ENCODE data around the gene HDAC2.
"Not testable (repeated sequence)": the region's sequence is repeated elsewhere in the genome, so short reads cannot be mapped to it uniquely, and the experiment has no call there.

The HDAC2 gene
- 43.0 to 69.6 (median 56.4) reads per million in 4 experiments for total RNA-seq

- peak; percentile 76 for DNase-seq
Observed at GRCh38 chr6:113970805-113971676, at the start of gene HDAC2. HDAC2 (minus strand) TSS chr6:113971148; CDS start chr6:113970908, 240 bp downstream.

DNA sequence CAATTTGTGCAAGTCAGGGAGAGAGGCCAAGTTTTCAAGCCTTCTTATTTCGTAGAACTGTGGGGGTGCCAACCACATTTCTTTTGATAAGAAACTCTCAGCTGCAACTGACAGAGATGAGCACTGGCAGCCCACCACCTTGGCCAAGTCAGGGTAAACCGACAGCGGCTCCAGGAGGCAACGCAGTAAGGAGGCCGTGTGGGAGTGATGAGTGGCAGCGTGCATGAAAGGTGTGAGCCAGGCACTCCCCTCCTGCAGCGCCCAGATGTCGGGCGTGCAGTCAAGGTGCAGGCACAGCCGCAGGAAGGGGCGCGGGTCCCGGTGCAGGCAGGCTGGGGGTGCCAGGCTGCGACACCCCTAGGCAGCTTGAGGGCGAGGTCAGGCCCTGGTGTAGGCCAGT lies 49.2 kb upstream of the HDAC2 start:
- no peak for DNase-seq

- not testable (repeated sequence) for DNase-seq
Observed at GRCh38 chr6:114017146-114017545, 46.2 kb upstream of the HDAC2 start.

- not testable (repeated sequence) for DNase-seq
Observed at GRCh38 chr6:114014106-114014505, 43.2 kb upstream of the HDAC2 start.

DNA sequence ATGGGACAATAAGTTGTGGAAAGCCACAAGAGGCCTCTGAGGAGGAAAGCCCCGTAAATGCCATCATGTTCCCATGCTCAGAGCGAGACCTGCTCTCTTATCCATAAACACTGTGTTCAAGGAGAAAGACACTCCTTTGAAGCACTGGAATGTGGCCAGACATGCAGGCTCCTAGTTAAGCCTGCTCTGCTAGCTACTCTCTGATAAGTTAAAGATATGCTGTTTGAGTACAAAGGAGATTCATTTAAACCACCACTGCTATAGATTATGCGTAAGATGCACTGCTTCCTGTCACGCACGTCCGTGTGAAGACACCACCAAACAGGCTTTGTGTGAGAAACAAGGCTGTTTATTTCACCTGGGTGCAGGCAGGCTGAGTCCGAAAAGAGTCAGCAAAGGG lies 40.5 kb upstream of the HDAC2 start:
- not testable (repeated sequence) for DNase-seq

- no peak for DNase-seq
Observed at GRCh38 chr6:114010540-114010939, 39.6 kb upstream of the HDAC2 start.

DNA sequence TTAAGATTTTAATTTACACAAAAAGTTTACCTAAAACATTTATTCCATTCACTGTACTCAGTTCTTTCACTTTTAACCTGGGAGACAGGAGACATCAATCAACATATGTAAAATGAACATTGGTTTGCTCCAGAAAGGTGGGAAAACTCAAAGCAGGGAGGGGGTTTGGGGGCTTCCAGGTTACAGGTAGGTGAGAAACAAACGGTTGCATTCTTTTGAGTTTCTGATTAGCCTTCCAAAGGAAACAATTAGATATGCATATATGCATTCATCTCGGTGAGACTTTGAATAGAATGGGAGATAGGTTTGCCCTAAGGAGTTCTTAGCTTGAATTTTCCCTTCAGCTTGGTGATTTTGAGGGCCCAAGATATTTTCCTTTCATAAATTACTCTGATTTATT lies 38.2 kb upstream of the HDAC2 start:
- DNase-seq: no peak

GRCh38 chr6:114008331-114008730 lies 37.4 kb upstream of the HDAC2 start:
- DNase-seq: no peak

GRCh38 chr6:114007516-114007915 lies 36.6 kb upstream of the HDAC2 start:
- DNase-seq: no peak

- DNase-seq: no peak
Observed at GRCh38 chr6:114001354-114001753, 30.4 kb upstream of the HDAC2 start.

- DNase-seq: no peak
Observed at GRCh38 chr6:114000069-114000468, 29.1 kb upstream of the HDAC2 start.

- DNase-seq: no peak
Observed at GRCh38 chr6:113999284-113999683, 28.3 kb upstream of the HDAC2 start.

DNA sequence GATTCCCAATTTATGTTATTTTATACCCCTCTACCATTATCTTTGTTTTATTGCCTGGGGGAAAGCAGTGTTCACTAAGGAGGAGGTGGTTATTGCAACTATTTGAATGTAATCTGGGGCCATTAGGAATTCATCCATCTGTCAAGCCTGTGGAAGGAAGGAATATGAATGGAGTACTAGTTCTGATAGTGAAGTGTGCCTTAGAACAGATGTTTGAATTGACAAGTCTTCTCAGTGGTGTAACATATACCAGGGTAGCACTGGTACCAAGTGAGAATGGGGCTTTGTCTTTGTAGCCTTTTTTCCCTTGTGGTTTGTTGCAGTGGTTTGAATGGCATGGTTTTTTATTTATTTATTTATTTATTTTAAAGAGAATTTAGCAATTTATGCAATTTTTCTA lies 27.9 kb upstream of the HDAC2 start:
- no peak for DNase-seq

DNA sequence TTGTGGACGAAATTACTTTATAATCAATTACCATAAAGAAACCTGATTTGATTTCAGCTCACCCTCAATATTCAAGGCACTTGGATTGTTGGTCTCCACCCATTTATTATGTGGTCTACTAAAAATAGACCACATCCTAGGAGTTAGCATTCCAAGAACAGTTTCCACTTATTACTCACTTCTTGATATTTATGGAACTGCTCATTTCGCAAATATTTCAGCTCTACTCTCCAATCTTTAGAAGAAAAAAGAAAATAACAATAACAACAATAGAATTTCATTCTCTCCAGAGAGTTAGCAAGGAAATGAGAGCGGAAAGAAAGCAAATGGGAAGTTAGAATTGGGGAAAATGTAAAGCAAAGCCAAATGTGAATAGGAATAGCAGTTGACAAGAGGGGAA lies 26.2 kb upstream of the HDAC2 start:
- no peak for DNase-seq

- no peak for DNase-seq
Observed at GRCh38 chr6:113995634-113996033, 24.7 kb upstream of the HDAC2 start.

DNA sequence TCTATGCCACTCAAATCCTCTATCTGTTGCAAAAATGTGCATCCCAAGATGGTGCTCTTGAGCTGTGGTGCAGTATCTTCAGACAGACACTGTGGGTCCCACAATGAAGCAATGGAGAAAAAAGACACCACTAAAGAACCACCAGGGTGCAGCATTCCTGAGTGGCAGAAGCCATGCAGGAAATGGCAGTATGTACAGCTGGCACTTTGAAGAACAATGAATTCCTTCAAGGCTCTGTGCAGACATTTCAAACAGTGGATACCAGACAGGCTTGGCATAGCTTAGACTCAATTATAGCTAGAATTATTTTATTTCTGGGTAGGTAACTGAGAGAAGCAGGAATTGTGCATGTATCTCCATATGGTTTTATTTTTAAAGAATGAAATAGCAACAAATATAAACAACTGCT lies 24.0 kb upstream of the HDAC2 start:
- DNase-seq: no peak

DNA sequence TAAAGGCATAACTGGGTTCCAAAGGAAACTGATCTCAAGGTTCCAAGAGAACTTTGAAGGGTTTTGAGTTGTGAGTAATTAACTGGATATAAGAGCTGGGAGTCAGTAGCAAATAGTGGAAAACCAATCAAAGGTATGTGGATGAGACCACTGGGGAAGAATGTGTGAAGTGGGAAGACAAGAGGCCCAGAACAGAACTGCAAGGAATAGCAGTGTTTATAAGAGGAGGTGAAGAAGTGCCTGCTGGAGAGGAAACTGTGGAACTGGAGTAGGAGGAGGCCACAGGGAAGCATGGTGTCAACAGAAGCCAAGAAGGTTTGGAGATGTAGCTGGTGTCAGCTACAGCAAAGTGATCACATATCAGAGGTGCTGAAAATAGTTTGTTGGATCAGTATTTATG lies 18.7 kb upstream of the HDAC2 start:
- DNase-seq: no peak

GRCh38 chr6:113982675-113983074 lies 11.7 kb upstream of the HDAC2 start:
- not testable (repeated sequence) for DNase-seq

DNA sequence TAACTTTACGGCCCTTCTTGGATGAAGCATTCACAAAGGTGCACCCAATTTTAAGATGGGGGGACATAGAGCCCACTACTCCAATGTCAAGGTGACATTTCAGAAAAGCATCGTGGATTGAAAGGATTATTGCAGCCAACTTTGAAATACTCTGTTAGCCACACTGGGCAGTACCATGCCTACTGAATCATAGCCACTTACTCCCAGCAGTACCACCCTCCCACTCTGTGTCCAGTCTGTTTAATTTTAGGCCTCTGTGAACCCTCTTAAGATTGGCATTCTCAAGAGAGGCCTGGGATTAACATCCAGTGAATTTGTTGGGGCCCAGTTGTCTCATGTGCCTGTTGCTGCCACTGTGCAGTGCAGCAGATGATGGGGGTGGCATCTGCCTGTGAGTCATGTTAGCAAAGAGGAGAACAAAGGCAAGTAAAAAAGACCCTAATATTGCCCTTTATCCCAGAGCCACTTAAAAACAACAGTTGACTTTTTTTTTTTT lies 11.2 kb upstream of the HDAC2 start:
- DNase-seq: no peak

DNA sequence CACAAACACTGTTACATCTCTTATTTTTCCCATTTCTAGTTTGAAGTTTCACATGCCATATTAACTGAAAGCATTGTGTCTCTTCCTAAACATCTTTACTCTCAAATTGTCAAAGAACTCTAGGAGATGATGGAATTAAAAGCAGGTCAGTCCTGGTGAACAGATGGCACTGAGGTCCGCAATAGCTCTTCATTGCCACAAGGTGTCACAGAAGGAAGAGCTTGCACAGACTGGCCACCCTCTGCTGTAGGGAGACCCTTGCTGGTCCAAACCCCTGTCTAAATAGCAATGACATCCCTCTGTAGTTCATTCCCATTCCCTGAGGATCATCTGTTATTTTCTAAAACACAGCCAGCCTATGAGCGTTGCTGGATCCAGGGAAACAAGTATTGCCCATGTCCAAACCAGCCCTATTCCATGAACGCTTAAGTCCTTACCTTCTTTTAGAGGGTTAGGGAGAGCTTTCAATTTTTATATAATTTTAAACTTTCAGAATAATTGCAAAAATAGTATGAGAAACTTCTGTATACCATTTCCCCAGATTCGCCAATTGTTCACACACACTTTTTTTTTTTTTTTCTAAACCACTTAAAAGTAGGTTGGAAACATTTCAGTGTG lies 10.1 kb upstream of the HDAC2 start:
- no peak for DNase-seq

DNA sequence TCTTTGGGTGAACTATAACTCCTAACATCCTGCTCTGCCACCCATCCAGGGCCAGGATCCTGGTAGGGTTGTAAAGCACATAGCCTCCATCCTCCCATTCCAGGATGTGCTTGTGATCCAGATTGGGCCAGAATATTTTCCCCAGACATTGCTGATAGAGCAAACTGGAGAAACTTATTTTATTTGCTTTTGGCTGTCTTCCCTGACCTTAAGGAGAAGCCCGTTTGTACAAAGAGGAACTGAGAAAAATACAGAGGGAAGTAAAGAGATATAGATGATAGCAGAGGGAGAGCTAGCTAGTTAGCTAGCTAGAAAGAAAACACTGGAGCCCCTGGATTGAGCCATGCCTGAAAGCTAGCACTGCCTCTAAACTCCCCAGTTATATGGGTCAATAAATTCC lies 9.0 kb upstream of the HDAC2 start:
- no peak for DNase-seq

GRCh38 chr6:113978084-113978675 lies 7.2 kb upstream of the HDAC2 start:
- no peak for DNase-seq

- no peak for DNase-seq
Observed at GRCh38 chr6:113976806-113977205, 5.9 kb upstream of the HDAC2 start.

- no peak for DNase-seq
Observed at GRCh38 chr6:113971741-113972140, 793 bp upstream of the HDAC2 start.

Measured in effector CD8-positive, alpha-beta T cell (primary cell).